GM21723 (cell line): ENCODE results near the gene EEF2.
"Not testable (repeated sequence)": the region's sequence is repeated elsewhere in the genome, so short reads cannot be mapped to it uniquely, and the experiment has no call there.

Experiments
- ATAC-seq: cut with Tn5 transposase; IDR thresholded peaks from one replicate; pipeline ENCODE4 v1.9.1; 2021; ENCODE audit warnings: mild to moderate bottlenecking, moderate library complexity; ENCODE audit not compliant: unreplicated experiment

Gene EEF2

DNA sequence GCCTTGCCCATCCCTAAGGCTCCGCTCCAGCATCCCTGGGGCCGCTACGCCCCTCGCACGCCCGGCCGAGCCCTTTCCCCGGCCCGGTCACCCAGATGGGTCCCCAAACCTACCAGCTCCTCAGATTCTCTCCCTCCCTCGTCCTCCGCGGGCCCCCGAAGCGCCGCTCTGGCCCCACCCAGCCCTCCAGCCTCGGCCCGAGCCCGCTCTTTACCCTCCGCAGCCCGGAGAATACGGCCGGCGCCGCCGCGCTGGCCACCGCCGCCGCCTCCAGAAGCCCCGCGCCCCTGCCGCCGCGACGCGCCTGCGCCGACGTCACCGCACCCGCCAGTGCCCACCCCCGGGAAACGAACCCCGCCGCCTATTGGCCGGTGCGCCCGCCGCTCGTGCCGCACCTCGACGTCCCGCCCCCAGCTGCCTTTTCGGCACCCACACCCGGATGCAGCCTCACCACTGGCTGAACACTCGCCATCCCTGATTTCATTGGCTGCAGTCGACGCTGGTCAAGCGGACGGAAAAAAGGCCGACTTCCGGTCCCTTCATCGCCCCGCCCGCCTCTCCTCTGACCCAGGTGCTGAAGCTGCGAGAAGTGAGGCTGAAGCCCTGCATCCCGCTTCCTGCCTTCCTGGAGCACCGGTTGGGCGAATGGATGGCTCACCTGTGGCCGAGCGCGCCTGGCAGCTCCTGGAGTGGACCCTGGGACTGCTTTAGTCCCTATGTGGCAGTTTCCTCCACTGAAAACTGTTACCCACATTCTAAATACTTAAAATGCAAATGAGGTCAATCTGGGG, 14.3 kb downstream of the EEF2 start, which contains the start of gene DAPK3:
TSS of gene DAPK3 (minus strand) at position 292 of the 791 bp plus-strand sequence. CDS start 1,364 bp downstream, outside the sequence.
- ATAC-seq, result peak; percentile 88

DNA sequence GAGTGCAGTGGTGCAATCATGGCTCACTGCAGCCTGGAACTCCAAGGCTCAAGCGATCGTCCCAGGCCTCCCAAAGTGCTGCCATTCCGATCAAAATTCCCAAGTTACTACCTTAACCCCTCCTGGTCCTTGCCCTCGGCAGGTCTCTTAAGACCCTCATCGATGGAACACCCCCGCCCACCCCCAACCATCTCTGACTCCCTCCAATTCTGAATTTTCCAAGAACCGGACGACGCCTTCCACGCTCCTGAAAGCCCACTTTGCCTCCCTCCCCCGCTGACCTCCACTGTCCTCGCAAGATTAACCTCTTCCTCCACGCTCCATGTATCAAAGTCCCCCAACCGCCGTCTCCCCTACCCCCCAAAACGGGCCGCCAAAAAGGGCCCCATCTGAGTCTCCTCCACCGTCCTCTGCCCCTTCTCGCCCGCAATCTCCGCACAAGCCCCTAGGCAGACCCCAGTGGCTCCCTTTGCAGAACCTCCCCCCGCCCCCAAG, 14.9 kb downstream of the EEF2 start:
- ATAC-seq, result no peak

DNA sequence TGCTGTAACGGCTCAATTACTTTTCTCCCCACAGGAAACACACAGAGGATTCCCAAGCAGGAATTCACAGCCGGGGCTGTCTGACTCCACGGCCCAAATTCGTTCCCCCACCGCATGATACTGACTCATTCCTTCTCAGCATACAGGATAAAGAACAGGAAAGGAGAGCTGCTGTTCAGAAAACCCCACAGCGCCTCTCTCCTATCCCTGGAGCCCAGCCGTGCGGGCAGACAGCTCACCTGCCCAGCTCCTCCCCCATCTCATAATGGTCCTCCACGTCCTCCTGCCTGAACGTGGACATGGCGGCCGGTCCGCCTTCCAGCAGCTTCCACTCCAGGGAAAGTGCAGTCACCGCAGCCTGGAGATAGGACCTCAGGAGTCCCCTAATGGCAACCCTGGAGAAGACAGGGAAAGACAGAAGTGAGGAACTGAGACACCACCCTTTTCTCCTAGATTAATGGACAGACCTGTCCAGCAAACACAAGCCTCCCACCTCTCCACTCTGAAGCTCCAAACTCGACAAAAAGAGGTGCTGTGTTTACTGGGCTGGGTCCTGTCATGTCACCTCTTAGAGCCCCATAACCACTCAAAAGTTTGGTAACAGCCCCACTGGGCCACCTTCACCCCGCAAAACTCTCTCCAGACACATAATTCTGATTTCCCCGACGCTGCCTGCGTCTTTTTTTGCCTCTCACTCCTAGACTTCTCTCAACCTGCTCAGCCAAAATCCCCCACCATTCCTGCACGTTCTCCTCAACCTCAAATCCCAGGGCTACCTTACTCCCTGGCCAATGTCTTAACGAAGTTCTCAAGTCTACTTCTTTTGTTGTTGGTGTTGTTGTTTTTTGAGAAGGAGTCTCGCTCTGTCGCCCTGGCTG, 15.6 kb downstream of the EEF2 start:
- no peak for ATAC-seq

DNA sequence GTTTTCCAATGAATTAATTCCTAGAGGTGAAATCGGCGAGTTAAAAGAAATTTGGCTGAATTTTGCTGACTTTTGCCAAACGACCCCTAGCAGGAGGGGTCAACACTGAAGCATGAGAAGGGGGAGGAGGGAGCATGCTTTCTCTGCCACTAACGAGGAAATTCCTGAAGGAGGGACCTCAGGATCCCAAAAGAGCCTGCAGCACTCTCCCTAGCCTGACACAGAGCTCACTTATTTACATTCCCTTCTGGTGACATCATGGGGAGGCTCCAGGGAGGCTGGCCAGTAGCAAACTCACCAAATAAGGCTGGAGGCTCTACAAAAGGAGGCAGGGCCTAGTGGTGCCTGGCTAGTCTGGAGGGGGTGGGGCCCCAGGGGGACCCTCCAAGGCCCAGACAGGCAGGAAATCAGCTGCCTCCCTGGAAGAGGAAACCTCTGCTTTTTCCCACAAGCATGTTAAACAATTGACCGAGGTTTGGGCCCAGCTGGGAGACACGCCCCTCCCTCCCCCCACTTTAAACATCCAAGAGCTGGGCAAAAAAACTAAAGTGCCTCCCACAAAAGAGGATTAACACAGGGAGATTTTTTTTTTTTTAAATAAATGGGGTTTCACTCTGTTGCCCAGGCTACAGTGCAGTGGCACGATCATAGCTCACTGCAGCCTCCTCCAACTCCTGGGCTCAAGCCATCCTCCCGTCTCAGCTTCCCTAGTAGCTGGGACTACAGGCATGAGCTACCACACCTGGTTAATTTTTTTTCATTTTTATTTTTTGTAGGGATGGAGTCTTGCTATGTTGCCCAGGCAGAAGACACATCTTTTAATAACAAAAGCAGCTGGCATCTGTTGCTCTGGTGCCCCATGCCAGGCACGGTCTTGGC, 16.5 kb downstream of the EEF2 start:
- no peak for ATAC-seq

DNA sequence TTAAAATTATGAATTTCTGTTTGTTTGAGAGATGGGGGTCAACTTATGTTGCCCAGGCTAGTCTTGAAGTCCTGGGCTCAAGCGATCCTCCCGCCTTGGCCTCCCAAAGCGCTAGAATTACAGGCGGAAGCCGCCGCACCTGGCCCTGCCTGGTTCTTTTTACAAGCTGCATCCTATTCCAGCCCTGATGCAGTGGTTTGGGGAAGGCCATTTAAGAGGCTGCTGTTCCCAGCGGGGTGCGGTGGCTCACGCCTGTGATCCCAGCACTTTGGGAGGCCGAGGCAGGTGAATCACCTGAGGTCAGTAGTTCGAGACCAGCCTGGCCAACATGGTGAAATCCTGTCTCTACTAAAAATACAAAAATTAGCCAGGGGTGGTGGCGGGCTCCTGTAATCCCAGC, 17.3 kb downstream of the EEF2 start:
- ATAC-seq, result not testable (repeated sequence)

DNA sequence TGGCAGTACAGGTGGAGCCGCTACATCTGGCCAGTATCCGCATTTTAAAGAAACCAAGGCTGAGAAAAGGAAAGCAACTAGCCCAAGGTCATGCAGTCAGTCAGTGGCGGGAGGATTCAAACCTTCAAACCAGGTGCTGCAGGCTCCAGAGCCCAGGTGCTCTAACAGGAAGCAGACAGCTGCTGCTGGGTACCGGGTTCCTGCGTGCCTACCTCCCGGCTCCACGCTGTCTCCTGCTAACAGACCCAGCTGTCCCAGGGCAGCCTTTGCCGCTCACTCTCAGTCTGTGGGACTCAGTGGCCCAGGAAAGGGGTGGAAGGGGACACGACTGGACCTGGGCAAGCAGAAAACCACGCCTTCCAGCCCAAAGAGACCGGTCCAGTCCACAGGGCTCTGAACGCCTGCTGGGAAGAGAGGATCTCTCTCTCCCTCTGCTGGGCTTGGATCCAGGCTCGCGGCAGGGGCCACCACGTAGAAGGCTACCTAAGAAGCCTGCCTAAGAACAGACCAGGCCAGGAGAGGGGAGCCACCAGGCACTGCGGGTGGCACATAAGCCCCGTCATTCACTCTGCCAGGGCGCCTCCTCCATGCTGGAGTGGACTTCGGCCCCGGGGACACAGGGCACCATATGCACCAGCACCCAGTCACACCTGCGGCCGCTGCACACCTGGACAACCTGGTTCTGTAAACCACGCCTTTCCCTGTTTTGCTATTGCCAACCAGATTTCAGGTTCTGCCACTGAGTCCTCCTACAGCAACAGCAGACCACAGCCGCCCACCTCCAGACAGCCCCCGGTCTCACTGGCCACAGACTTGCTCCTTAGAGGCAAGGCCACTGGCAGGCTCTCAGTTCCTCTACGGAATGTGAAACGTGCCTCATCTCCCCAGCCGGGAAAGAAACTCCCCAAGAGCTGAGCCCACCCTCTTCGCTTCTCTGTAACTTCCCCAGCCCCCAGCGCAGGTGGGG, 18.9 kb downstream of the EEF2 start:
- no peak for ATAC-seq

DNA sequence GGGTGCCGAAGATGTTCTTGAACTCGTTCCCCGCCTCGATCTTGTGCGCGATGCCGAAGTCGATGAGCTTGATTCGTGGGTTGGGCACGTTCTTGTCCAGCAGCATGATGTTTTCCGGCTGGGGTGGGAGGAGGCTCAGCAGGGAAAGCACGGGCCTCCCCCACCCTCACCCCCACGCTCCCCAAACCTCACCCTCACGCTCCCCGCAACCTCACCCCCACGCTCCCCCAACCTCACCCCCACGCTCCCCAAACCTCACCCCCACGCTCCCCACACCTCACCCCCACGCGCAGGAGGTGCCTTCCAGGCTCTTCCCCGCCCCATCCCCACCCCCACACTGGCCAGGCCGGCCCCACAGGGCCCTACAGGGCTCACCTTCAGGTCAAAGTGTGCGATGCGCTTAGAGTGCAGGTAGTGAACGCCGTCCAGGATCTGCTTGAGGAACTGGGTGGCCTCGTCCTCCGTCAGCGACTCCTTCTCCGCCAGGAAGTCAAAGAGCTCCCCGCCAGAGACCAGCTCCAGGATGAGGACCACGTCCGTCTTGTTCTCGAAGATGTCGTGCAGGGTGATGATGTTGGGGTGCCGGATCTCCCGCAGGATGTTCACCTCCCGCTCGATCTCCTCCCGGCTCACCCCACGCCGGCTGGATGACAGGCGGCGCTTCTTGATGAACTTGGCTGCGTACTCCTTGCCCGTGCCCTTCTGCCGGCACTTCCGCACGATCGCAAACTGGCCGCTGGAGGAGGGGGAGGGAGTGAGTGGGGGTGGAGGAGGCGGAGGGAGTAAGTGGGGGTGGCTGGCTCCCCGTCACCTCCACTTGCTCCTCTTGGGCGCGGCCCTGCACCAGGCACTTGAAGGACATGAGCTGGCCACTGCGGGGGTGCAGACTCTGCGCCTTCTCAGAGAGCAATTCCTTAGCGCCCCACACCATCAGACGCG, 20.7 kb downstream of the EEF2 start:
- ATAC-seq, result no peak

DNA sequence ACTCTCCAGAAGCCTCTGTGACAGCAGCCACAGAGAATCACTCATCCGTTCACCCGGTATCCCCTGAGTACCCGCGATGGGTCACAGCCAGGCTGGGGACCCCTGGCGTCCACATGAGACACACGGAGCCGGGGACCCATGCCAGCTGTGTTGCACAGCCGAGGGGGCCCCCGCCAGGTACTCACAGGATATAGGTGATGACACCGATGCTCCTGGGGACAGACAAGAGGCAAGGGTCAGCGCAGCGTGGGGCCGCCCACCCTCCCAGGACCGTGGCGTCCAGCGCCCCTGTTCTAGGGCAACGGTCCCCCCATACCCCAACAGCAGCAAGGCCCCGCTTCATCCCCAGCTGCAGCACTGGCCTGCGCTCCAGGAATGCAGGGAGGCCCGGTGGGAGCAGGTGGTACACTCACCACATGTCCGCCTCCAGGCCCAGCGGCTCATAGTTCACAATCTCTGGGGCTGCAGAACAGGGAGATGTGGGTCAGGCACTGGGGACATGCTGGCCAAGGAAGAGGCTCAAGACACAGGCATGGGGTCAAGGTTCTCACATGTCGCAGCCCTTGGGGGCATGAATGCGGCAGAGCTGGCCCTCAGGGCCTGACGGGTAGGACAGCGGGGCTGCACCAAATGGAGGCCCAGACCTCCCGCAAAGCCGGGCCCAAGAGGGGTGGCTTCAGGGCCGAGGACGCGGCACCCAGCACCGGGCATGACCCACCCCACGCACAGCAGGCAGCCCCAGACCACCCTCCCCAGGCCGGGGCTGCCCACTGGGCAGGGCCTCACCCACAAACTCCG, 21.6 kb downstream of the EEF2 start:
- ATAC-seq, result no peak

DNA sequence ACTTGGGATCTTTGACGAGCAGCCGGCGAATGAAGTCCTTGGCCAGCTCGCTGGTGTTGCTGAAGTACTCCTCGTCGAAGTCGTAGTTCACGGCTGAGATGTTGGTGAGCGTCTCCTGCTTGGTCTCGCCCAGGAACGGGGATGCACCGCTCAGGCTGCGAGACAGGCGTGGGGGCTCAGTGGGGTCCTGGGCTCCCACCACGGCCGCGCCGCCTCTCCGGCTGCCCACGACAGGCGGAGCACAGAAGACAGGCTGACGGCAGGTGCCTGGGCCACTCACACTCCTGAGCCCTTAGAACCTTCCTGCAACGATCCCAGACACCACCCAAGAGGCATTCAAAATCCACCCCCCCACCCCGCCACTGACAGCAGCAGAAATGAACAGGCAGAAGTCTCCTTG, 24.3 kb downstream of the EEF2 start:
- ATAC-seq, result no peak

DNA sequence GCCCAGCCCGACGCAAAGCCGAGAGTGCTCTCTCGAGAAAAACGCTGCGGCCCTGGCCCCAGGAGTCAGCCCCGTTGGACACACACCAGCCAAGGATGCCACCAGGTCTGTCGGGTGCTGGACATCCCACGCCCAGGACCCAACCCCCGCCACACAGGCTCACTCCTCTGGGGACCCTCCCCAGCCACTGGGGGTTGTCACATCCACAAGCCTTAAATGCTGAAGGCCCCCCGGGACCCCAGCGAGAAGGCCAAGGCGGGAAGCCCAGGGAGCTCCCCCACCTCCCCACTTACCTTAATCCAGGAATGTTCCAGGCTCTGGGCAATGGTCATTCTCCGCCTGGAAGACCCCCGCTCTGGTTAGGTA, 25.5 kb downstream of the EEF2 start:
- no peak for ATAC-seq

DNA sequence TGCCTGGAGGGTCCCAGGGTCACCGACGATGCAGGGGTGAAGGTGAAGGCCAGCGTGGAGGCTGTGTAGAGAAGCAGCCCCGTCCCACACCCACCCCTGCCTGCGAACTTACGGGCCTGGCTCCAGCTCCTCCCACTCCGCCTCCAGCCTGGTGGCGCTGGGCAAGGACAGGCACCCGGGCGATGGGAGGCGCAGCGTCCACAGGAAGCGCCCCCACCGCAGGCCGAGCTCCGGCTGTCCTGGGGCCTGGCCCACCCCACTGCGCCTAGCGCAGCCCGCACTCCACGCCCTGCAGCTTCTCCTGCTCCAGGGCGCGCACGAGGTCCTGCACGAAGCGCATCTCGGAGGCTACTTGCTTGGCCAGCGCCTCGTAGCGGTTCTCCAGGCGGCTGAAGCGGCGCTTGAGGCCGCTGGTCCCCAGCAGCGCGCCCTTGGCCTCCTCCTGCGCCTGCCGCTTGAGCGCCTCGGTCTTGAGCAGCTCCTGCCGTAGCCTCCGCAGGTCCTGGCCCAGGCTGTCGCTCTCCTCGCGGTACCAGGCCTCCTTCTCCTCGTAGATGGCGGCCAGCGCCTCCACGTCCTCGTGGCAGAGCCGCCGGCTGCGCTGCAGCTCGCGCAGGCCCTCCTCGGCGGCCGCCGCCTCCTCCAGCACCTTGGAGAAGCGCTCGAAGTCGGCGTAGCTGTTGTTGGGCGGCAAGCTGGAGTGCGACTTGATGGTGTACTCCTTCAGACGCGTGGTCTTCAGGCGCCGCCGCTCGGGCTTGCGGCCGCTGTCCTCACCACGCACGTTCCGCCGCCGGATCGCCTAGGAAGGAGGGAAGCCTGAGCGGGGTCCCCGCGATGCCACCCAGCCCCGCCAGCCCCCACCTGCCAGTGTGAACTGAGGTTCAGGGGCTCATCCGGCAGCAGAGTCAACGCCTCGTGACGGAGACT, 26.2 kb downstream of the EEF2 start:
- ATAC-seq, result no peak

DNA sequence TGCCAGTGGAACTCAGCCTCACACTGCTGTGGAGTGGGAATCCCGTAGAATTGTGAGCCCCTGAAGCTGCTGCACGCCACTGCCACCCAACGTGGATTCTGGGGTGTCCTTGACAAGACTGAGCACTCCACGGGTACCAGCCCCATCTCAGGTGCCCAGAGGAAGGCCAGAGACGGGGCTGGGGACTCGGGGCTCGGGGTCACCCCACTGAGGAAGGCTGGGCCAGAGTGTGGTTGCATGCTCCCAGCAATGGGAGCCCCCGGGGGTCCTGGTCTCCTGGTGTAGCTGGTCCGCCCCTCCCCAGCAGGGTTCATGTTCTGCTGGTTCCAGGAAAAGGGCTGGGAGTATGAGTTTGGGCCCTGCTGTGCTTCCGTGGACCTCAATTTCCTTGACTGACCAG, 29.6 kb downstream of the EEF2 start:
- no peak for ATAC-seq

DNA sequence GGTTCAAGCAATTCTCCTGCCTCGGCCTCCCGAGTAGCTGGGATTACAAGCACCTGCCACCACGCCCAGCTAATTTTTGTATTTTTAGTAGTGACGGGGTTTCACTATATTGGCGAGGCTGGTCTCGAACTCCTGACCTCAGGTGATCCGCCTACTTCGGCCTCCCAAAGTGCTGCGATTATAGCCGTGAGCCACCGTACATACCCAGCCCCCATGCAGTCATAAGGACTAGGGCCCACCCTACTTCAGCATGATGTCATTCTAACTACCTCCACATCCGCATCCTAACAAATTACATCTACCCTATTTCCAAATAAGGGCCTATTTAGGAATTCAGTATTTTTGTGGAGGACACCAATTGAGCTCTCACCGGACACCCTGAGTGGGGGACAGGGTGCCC, 30.0 kb downstream of the EEF2 start:
- not testable (repeated sequence) for ATAC-seq

DNA sequence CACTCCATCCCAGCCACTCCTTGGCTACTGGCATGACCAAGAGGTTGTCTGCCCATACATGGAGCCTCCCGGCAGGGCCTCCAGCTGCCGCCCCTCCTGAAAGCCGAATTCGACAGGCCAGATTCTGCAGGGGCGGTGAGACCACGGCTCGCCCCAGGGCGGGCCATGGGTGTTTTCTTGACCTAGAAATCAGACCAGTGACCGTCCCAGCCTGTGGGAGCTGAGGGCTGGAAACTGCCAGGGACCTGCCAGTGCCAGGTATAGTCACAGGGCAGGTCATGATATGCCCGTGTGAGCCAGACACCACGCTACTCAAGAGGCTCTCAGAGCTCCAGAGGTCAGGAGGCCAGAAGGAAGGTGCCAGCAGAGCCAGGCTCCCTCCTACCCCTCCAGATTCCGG, 31.2 kb downstream of the EEF2 start:
- ATAC-seq, result no peak

DNA sequence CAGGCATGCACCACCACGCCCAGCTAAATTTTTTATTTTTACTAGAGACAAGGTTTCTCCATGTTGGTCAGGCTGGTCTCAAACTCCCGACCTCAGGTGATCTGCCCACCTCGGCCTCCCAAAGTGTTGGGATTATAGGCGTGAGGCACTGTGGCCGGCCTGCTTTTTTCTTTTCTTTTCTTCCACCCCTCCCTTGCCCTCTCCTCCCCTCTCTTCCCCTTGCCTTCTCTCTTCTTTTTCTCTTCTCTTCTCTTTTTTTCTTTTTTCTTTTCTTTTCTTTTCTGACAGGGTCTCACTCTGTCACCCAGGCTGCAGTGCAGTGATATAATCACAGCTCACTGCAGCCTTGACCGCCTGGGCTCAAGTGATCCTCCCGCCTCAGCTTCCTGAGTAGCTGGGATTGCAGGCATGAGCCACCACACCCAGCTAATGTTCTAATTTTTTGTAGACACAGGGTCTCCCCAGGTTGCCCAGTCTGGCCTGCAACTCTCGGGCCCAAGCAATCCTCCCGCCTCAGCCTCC, 32.4 kb downstream of the EEF2 start:
- not testable (repeated sequence) for ATAC-seq
